ACHN (cell line): ENCODE measurements around the gene EDA2R.

ENCODE experiments used
- DNase-seq: peaks from one replicate; pipeline ENCODE4 v3.0.0-alpha.2; 2015
- in situ Hi-C: cut with HindIII; loops from 2 replicates; pipeline ENCODE4 v1.10.0; 2017; ENCODE audit warnings: low sequenced_read_pairs, low pct_ligation_motif_present, low pct_unique_long_range_greater_than_20kb

Gene EDA2R

DNA sequence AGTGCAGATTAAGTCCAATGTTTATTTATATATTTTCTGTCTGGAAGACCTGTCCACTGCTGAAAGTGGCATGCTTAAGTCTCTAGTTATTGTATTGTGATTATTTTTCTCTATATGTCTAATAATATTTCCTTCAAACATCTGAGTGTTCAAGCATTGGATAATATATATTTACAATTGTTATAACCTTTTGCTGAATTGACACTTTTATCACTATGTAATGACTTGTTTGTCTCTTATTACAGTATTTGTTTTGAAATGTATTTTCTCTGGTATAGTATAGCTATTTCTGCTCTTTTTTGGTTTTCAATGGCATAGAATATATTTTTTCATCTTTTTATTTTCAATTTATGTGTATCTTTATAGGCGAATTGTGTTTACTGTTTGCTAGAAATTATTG lies 59.7 kb downstream of the EDA2R start:
- no peak for DNase-seq
- in situ Hi-C loops, result no loop called here

DNA sequence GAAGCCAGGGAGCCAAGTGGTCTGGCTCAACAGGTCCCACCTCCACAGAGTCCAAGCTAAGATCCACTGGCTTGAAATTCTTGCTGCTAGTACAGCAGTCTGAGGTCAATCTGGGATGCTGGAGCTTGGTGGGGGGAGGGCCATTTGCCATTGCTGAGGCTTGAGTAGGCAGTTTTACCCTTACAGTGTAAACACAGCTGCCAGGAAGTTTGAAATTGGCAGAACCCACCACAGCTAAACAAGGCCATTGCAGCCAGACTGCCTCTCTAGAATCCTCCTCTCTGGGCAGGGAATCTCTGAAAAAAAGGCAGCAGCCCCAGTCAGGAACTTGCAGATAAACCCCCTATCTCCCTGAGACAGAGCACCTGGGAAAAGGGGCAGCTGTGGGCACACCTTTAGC lies 84.9 kb downstream of the EDA2R start:
- in situ Hi-C loops, result no loop called here
- no peak for DNase-seq

DNA sequence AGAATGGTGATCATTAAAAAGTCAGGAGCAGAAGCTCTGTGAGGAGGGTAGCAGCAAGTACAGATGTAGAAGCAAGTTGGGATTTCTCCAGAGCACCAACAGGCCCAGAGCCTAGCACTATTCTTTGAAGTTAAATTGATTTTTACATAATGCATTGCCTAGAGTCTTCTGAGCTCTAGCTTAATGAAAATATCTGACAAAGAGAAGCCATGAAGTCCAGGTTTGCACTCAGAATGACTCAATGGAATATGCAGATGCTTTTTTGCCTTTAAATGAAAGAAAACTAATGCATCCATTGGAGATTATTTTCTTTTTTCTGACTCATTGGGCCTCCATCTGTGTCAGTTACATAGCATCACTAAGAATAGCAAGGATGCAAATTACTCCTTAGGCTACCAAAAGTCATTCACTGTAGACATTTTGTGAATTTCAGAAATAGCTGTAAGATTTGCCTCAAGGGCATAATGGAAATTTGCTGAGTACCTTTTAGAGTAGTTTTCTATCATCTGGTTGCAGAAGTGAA lies 91.0 kb downstream of the EDA2R start:
- no peak for DNase-seq
- in situ Hi-C loops, result no loop called here
